ENCODE data around the gene KRTAP12-1.
A peak's percentile ranks its signal among the peaks of the same experiment; 100 is the strongest.

Gene KRTAP12-1, protein sequence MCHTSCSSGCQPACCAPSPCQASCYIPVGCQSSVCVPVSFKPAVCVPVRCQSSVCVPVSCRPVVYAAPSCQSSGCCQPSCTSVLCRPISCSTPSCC

DNA sequence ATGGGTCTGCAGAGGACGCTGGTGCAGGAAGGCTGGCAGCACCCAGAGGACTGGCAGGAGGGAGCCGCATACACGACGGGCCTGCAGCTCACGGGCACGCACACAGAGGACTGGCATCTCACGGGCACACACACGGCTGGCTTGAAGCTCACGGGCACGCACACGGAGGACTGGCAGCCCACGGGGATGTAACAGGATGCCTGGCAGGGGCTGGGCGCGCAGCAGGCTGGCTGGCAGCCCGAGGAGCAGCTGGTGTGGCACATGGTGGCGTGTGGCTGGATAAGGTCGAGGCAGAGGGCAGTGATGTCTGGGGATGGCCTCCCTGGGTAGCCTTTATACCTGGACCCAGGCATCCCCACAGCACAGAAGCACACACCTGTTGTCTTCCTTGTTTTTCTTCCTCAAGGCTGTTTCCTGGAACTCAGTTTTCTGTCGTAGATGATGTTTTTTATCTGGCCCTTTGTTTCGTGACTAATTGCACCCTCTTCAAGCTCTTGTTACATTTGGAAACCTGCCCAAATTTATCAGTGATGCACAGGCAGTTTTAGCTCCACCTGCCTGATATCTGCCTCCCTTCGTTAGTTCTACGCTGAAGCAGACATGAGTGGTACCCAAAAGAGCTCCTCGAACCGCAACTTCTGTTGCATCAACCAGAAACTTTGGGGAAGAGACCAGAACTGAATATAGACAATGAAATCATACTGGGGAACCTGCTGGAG lies at the start of gene KRTAP12-1:
KRTAP12-1 (minus strand) TSS at position 303 of the 719 bp plus-strand sequence; CDS start at position 263, 40 bp downstream.
- no peak for DNase-seq

DNA sequence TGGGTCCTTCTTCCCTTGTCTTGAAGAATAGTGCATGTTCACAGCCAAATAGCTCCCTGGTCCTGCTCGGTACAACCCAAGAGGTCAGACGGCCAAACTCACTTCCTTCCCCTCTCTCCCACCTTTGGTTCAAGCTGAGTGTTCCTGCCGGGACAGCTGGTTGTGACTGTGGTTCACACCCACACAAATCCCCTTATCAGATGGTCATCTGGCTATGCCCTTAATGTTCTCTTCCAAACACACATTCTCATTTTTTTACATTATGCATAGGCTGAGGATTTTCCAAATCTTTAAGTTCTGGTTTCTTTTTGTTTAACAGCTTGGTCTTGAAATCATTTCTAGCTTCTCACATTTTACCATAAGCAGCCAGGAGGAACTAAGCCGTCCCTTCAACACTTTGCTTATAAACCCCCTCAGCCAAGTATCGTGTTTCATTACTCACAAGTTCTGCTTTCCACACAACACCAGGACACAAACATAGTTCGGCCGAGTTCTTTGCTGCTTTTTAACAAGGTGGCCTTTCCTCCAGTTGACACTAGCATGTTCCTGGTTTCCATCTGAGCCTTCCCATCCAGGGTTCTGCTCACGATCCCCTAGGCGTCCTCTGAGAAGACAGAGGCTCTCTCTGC lies 49.1 kb upstream of the KRTAP12-1 start:
- no peak for DNase-seq

DNA sequence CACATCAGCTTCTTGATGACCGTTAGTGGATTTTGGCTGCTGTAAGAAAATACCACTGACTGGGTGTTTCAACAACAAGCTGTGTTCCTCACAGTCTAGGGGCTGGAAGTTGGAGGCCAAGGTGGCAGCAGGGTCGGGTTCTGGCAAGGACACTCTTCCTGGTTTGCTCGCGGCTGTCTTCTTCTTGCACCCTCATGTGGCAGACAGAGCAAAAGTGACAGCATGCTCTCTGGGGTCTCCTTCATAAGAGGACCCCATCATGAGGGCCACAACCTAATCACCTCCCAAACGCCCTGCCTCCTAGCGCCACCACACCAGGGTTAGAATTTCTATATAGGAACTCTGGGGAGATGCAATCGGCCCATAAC lies 48.0 kb upstream of the KRTAP12-1 start:
- DNase-seq, result no peak

DNA sequence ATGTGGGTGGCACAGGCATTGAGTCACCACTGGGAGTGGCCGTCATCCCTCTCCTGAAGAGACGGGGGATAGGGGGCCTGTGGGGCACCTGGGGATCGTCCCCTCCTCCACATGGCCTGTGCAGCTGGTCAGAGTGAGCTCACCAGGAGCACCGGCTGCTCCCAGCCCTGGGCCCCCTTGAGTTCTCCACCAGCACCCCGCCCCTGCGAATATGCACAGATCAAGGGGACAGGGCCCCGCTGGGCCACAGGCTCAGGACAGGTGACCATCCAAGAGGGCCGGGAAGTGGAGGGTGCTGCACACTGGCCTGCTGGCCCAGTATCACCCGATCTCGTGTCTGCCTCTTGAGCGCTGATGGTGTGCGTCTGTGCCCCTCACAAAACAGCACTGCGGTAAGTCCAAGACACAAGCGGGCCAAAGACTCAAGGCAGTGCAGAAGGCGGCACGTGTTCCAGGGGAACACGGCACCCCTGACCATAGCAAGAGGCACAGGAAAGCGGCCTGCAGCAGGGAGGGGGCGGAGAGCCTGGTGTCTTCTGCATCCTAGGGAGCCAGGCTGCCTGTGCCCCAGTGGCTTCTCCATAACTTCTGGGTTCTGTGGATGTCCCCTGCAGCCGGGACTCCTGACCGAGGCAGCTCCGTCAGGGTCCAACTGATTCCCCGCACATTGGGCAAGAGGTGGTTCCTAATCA lies 47.5 kb upstream of the KRTAP12-1 start:
- no peak for DNase-seq

DNA sequence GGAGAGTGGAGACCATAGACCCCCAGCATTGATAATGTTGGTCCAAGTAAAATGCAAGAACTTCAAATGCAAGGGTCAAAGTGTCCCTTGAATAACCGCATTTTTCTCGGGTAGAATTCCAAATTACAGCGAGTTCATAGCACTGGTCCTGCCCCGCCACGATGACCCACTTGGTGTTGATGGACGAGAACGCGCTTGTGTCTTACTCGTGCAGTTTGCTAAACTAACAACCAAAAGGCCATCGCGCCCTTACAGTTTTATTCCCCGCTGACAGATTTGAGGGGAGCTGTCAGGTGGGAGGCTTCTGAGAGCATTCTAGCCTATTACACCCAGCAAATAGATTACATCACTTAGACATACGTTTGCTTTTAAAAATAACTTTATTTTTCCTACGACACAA lies 46.8 kb upstream of the KRTAP12-1 start:
- no peak for DNase-seq

DNA sequence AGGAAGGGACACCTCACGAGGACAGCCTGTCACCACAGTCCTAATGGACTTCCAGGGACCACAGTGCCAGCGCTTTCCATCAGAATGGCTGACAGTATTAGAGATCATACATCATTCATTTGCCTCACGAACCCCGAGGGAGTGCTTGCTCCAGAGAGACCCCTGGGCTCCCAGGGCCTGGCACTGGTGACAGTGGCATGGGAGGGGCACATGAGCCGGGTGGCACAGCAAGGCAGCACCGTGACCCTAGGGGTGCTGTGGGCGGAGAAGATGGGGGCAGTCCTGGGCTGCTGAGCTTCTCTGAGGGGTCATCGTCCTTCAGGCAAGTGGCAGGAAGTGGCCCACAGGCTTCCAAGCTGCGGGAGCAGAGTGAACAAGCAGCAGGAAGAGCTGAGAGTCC lies 45.8 kb upstream of the KRTAP12-1 start:
- DNase-seq, result no peak

DNA sequence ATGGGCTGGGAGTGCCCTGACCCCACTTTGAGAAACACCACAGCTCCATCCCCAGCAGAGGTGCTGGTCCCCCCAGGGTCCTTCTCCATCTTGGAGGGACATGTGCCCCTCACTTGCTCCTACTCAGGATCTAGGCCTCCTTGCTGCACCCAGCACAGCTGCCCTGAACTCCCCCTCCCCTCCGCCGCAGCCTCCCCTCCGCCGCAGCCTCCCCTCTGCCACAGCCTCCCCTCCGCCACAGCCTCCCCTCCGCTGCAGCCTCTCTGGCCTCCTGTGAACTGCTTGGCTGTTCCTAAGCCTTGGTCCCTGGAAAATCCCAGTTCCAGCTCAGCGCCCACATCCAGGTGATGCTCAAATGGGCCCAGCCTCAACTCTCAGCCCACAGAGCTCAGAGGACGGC lies 45.4 kb upstream of the KRTAP12-1 start:
- no peak for DNase-seq

DNA sequence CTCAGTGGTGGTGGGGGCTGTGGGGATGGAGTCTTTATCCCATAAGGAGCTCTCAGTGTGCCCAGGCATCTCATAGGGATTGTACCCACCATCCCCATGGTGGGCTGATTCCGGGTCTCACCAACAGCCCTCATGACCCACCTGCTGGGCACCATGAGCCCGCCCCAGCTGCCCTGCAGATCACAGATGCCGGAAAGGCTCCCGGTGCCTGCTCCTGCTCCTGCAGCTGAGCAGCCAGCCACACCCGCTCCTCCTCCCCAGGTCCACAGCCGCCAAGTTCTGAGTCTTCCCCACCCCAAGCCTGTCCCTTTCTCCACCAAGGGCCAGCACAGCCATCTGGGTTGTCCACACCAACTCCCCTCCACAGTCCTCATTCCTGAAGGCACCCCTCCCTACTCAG lies 44.9 kb upstream of the KRTAP12-1 start:
- no peak for DNase-seq

DNA sequence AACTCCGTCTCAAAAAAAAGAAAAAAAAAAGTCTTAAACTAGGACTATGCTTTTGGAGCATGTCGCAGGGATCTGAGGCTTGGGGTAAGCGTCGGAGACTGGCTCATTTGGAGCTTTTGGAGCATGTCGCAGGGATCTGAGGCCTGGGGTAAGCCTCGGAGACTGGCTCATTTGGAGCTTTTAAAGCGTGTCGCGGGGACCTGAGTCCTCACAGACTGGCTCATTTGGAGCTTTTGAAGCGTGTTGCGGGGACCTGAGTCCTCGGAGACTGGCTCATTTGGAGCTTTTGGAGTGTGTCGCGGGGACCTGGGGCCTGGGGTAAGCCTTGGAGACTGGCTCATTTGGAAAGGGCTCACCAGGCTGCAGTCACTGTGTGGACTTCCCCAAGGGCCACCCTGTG lies 43.0 kb upstream of the KRTAP12-1 start:
- no peak for DNase-seq

DNA sequence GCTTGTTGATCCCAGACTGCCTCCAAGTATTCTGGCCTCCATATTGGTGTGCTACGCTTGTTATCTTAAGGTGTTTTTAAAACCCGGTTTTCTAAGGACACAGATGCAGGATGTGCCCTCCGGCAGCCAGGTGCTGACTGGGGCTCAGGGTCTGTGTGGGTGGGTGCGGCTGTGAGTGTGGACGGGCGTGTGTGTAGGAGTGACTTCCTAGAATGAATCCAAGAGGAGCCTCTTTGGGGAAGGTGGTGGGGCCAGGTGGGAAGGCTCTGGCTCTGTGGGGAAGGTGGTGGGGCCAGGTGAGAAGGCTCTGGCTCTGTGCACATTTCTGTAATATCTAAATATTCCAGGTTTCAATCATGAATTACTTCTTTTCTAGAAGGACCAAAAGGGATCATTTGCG lies 42.2 kb upstream of the KRTAP12-1 start:
- DNase-seq, result no peak

DNA sequence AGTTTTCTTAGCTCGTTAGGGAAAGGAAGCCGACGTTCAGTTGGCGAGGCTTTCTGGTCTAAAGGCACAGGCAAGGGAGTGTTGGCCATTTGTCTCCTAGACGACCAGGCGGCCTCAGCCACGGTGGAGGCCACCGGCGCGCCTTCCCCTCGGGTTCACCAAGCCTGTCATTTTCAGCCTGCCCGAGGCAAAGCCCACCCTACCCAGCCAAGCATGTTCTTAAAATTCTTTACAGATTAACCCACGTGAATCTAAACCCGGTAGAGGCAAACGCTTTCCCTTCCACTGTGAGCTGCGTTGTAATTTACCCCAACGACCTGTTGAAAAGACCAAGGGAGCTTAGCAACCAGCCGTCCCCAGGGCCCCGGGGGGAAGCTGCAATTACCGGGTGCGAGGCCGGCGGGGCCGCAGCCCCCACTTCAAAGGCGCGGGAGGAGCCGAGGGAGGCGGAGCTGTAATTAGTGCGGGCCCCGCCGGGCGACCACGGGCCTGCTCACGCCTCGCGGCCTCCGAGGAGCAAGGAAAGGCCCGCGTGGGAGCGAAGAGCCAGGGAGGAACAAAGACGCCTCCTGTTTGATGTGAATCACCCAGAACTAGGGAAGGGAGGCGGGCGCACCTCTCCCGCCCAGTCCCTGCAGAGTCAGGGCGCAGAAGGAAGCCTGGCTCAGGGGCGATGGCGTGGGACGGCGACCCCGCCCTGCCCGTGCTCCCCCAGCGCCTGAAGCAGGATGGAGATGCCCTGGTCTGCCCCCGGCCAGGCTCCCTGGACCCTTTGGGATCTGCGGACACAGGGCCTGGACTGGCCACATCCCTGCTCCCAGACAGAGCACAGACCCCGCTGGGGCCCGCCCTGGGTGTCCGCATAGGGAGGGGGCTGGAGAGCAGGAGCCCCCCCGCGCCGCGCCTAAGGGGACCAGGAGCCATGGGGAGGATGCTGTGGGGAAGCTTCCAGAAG lies 41.5 kb upstream of the KRTAP12-1 start:
- peak; percentile 38 for DNase-seq

DNA sequence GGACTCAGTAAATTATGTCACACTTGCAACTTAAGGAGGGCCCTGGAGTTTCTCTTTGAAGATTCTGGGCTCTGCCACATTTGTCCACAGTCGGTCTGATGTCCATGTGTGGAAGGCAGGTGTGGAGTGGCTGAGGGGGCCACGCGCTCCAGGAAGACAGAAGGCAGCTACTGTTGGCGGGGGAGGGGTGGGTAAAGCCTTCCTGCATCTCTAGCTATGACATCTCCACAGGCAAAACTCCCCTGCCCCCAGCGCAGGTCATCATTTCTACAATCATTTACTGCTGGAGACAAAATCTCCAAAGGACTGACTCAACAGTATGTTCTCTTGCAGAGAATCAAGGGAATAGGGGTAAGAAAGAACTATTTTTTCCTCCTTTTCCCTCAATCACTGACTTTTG lies 40.8 kb upstream of the KRTAP12-1 start:
- no peak for DNase-seq

DNA sequence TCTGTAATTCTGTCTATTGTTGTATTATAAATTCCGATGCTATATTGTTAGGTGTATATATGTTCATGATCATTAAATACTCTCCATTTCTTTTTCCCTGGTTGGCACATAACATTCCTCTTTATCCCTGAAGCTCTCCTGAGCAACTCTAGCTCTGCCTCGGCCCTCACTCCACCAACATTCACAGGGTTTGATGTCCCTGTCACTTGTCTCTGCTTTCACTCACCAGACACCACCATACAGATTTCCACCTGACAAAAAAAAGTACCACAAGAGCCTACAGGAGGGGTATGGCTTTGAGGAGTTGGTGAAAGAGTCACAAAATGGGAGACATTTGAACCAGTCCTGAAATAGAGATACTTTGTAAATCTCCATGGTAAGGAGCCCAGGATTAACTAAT lies 38.2 kb upstream of the KRTAP12-1 start:
- DNase-seq, result no peak

DNA sequence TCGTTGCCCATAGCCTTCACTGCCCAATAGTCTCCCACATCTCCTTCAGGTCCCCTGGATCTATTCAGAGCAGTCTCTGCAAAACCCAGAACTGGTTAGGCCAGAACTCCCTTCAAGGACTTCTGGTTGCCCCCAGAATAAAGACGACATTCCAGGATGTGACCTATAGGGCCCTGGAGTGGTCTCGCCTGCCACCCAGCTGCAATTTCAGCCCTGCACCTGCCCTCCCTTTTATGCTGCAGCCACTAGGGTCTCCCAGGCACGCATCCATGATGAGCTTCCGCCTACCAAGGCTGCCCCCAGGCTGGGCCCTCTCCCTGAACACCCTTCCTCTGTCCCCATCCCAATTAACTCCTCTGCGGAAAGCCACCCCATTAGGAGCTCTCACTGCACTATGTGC lies 36.6 kb upstream of the KRTAP12-1 start:
- no peak for DNase-seq

DNA sequence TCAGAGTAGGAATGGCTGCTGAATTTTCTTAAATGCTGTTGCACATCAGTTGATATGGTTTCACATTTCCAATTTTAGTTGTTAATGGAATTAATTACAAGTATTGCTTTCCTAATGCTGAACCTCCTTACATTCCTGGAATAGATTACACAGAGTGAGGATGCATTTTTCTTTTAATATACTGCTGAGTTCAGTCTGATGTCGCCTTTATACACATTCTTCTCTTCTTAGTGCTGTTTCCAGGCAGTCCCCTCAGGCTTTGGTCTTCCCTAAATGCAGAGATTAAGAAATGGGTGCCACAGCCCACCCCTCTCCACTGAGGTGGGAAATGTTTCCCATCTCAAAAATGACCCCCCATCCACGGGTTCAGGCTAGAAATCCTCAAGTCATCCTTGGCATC lies 36.1 kb upstream of the KRTAP12-1 start:
- no peak for DNase-seq

DNA sequence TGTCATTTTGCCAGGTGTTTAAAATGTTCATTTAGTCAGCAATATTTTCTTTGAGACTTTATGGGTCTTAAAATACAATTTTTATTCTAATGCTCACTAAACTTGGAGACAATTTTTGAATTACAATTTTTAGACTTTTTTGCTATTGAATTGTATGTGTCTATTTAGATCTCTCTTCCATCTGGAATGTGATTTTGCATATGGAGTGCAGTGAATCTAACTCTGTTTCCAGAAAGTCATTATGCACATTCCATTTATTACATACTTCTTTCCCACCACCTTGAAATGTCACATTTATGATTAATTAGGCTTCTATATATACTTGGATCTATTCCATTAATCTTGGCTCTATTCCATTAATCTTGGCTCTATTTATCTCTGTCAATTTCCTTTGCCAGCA lies 35.0 kb upstream of the KRTAP12-1 start:
- DNase-seq, result no peak

DNA sequence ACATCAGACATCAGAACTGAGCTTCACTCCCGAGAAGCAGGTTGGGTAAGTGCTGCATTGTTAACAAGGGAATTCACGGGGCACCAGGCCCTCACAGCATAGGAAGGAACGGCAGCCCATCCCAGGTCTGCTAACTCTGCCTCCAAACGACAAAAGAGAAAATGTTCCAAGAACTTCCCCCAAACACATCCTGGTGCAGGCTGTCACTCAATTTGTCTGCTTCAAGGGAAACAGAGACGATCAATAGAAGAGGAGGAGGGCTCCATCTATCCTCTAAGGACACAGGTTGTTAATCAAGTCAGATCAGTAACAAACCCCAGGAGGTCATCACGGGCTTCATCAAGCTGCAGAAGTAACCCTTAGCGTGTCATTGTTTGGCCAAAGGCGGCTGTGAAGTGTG lies 32.9 kb upstream of the KRTAP12-1 start:
- DNase-seq, result no peak

DNA sequence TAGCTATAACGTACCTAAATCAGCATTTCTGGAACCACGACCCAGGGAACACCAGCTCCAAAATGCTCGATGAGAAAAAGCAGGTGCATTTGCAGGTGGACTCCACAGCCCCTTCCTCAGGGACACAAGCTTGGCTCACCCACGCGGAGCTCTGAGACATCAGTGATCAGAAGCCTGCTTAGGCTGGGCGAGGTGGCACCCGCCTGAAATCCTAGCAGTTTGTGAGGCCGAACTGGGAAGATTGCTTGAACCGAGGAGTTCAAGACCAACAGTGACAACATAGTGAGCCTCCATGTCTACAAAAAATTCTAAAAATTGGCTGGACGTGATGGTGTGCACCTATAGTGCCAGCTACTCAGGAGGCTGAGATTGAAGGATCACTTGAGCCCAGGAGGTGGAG lies 31.9 kb upstream of the KRTAP12-1 start:
- DNase-seq, result no peak

DNA sequence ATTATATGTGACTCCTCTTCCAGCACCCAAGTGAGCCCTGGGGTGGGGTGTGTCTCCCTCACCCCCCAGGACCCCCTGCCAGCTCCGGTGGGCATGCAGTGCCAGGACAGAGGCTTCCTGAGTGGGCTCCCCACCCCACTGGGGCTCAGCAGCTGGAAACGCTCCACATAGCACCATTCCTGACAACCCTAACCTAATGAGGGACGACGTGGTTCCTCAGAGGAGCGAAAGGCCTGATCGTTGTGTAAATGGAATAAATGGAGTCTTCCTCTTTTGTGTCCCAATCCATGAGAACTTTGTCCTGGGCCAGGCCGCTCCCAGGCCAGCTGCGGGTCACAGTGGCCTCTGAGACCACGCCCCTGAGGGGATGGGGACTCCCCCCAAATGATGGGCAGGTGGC lies 31.2 kb upstream of the KRTAP12-1 start:
- no peak for DNase-seq

DNA sequence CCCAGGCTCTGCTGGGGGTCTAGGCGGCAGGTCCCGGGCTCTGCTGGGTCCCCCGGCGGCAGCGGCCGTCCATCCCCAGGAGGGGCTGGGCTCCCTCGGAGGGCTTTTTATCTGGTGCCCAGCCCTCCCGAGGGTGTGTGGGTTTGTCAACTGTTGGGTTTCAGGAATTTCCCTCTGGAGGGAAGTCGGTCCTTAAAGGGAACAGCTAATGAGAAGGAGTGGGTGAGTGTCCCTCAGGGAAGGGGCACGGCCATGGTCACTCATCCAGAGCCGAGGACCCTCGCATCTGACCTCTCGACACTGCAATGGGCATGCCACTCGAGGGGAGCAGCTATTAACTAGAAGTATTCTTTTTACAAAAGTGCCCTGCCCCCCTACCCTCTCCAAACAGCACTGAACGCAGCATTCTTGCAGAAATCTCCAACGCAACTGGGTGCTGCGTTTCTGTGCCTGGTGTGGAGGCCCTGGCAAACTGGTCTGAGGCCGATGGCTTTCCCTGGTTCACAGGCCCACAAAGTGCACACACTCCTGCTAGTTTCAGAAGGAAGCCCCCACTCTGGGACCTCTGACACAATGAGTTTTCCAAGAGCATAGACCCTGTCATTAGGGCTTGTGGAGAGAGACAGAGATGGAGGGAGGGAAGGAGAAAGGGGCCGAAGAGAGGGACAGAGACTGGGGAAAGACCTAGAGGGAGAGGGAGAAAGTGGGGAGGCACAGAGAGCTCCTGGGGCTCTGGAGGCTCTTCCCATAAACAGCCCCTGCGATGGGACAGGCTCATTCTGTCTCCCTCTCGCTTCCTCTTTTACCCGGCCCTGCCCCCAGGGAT lies 30.5 kb upstream of the KRTAP12-1 start:
- no peak for DNase-seq

DNA sequence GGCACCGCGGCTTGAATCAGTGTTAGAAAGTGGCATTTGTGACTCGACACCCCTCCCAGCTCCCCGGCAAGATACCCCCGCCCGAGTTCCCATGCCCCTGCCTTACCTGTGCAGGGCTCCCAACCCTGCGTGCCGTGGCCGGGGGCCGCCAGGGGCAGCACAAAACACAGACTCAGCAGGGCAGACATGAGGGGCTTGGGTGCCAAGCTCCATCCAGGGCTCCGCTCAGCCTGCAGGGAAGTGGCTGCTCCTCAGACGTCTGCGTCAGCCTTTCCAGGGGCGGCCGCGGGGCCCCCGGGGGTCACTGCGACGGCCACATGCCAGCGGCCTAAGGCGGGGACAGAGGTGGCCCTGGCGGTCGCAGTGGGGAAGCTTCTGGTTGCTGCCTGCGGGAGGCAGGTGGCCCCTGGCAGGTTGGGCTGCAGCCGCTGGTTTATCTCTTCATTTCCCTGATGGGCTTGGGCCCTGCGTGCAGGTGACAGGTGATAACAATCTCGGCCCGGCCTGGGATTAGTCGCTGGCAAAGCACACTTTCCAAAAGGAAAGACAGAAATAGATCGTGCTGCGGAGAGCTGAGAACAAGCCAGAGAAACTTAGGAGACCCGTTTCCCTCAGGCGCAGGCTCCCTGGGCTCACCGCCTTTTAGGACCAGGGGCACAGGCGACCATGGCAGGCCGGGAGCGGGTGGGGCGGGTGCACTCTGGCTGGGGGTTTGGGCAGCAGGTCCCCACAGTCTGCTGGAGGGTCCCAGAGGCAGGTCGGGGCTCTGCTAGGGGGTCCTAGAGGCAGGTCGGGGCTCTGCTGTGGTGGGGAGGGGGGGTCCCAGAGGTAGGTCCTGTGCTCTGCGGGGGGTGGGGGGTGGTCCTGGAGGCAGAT lies 29.6 kb upstream of the KRTAP12-1 start, which contains the start of gene TSPEAR:
TSPEAR (minus strand) TSS at position 246 of the 876 bp plus-strand sequence; CDS start at position 188, 58 bp downstream.
- no peak for DNase-seq
